NCI-H128 (cell line): ENCODE results near the gene AS3MT.
"Not testable (repeated sequence)": the region's sequence is repeated elsewhere in the genome, so short reads cannot be mapped to it uniquely, and the experiment has no call there.

Source experiments
- DNase-seq: peaks from one replicate; lab custom pipeline; 2025; ENCODE audit not compliant: unreplicated experiment; lab: John Stamatoyannopoulos, UW

AS3MT gene

GRCh38 chr10:102919246-102919959, 50.1 kb downstream of the AS3MT start:
- no peak for DNase-seq

- no peak for DNase-seq
These were observed 50.9 kb downstream of the AS3MT start for GRCh38 chr10:102919992-102920739.

- DNase-seq: no peak
These were observed 54.3 kb downstream of the AS3MT start for GRCh38 chr10:102923601-102924000.

GRCh38 chr10:102926842-102927241, 57.6 kb downstream of the AS3MT start:
- DNase-seq: no peak

GRCh38 chr10:102927311-102928010, 58.2 kb downstream of the AS3MT start:
- DNase-seq: no peak

GRCh38 chr10:102928442-102928841, 59.2 kb downstream of the AS3MT start:
- DNase-seq: not testable (repeated sequence)

- no peak for DNase-seq
These were observed 61.5 kb downstream of the AS3MT start for GRCh38 chr10:102930720-102931119.

GRCh38 chr10:102931643-102932042, 62.4 kb downstream of the AS3MT start:
- DNase-seq: no peak

- DNase-seq: no peak
These were observed 66.2 kb downstream of the AS3MT start for GRCh38 chr10:102935505-102935904.

- DNase-seq: no peak
These were observed 66.8 kb downstream of the AS3MT start for GRCh38 chr10:102935939-102936605.

GRCh38 chr10:102941401-102941800, 72.1 kb downstream of the AS3MT start:
- no peak for DNase-seq

- no peak for DNase-seq
These were observed 76.2 kb downstream of the AS3MT start for GRCh38 chr10:102945449-102945848.

- no peak for DNase-seq
These were observed 76.7 kb downstream of the AS3MT start for GRCh38 chr10:102945962-102946361.

GRCh38 chr10:102946992-102947391, 77.7 kb downstream of the AS3MT start:
- DNase-seq: no peak

- no peak for DNase-seq
These were observed 78.9 kb downstream of the AS3MT start for GRCh38 chr10:102948176-102948575.

- DNase-seq: no peak
These were observed 79.5 kb downstream of the AS3MT start for GRCh38 chr10:102948786-102949185.

- no peak for DNase-seq
These were observed 80.6 kb downstream of the AS3MT start for GRCh38 chr10:102949916-102950315.

GRCh38 chr10:102951316-102951715, 82.0 kb downstream of the AS3MT start:
- no peak for DNase-seq
